Measurements from ENCODE around the gene KCNA4.

DNA sequence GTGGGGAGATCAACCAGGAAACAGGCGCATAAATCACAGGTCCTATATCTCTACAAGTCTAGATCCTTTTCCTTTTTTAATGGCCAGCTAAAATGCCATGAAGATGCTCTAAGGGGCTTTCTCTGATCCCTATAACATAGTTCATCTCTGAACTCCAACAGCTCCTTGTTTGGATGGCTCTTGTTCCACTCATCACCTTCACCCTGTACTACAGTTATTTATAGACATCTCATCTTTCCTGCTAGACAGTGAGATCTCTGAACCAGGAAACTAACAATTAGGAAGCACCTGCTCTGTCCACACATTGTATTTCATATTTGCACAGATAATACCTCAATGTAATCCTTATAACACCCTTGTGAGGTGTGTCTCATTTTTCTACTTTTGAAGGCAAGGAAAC, 31.6 kb downstream of the KCNA4 start:
- TF ChIP-seq CTCF (conservative IDR thresholded peaks at IDR 0.05 in 1 of 2, IDR thresholded peaks at IDR 0.05 in 1 of 2; ENCODE audit: low read depth in 1 of 2, low read length in 2 of 2) (no peak), EZH2 (IDR thresholded peaks at IDR 0.05; ENCODE audit: low read length, missing control alignments) (no peak)
